GM12878 (cell line): ENCODE data around the gene TRMT44. TPM values are rescaled to one million over a fixed set of nuclear protein-coding genes. Genes with fewer than 3 reads are reported as not detected.

Source experiments
- ATAC-seq: fragments of 200-7000 bp; cut with Tn5 transposase; 3 replicates; pipeline ENCODE4 v1.9.1; 2020; ENCODE audit warnings: mild to moderate bottlenecking, moderate library complexity
- BruUV-seq: library from RNA; stranded (reverse); fragments of 400-500 nt; replicated peaks from 2 replicates; lab custom pipeline; 2021; lab: Mats Ljungman, UMichigan
- CTCF ChIA-PET: fragments of 300-600 bp; sonication (Branson Sonifier 250); formaldehyde crosslinking; extraction: SDS; loops from one replicate; lab custom pipeline; 2021; ENCODE audit warnings: inconsistent platforms; lab: Yijun Ruan, JAX
- POLR2A ChIA-PET: fragments of 350-600 bp; formaldehyde crosslinking; extraction: SDS; loops from one replicate; lab custom pipeline; 2021; ENCODE audit warnings: inconsistent platforms; lab: Charles Lee
- RAD21 ChIA-PET: fragments of 300-600 bp; sonication (Branson Sonifier 250); formaldehyde crosslinking; loops from one replicate; lab custom pipeline; 2023; ENCODE audit warnings: antibody characterized with exemption; ENCODE audit not compliant: unreplicated experiment; lab: Charles Lee
- SMC1A ChIA-PET: fragments of 300-600 bp; sonication (Branson Sonifier 250); formaldehyde crosslinking; loops from one replicate; lab custom pipeline; 2023; ENCODE audit not compliant: unreplicated experiment, uncharacterized antibody; lab: Charles Lee
- DNase-seq: peaks from one replicate; pipeline ENCODE4 v3.0.0-alpha.2; 2011; ENCODE audit warnings: low read depth, low spot score
- FAIRE-seq: peaks from 3 replicates; lab custom pipeline; 2011; peaks lifted over from hg19 to GRCh38; lab: Jason Lieb, UNC
- H2AFZ ChIP-seq: 2 replicates; pipeline ENCODE4 v1.6.0; 2011; ENCODE audit warnings: low read depth, low read length, control low read depth; ENCODE audit not compliant: control insufficient read depth
- H3K27ac ChIP-seq: 2 replicates; pipeline ENCODE4 v1.5.1; 2011; ENCODE audit warnings: control low read depth; ENCODE audit not compliant: control insufficient read depth, insufficient read depth
- H3K27me3 ChIP-seq, 2 experiments: replicated peaks in 1 of 2; 2 replicates each; pipeline versions ENCODE4 v1.6.0 to v1.6.1; 2011; ENCODE audit warnings: low read length in 1 of 2; ENCODE audit not compliant: control insufficient read depth in 2 of 2, insufficient read depth in 2 of 2
- H3K36me3 ChIP-seq, 2 experiments: 2 replicates each; pipeline ENCODE4 v1.5.1; 2011; ENCODE audit warnings: low read length in 1 of 2; ENCODE audit not compliant: control insufficient read depth in 2 of 2, insufficient read depth in 2 of 2
- H3K4me1 ChIP-seq: 2 replicates; pipeline ENCODE4 v1.6.1; 2011; ENCODE audit warnings: mild to moderate bottlenecking, low read length, moderate library complexity, mixed read lengths; ENCODE audit not compliant: control insufficient read depth, insufficient read depth
- H3K4me2 ChIP-seq: 2 replicates; pipeline ENCODE4 v1.6.0; 2011; ENCODE audit warnings: control low read depth; ENCODE audit not compliant: control insufficient read depth, insufficient read depth
- H3K4me3 ChIP-seq: fragments of 200-600 bp; sonication (generic); 2 replicates; pipeline ENCODE4 v1.5.1; 2016
- H3K79me2 ChIP-seq: 2 replicates; pipeline ENCODE4 v1.6.0; 2011; ENCODE audit warnings: low read length; ENCODE audit not compliant: control insufficient read depth, insufficient read depth
- H3K9ac ChIP-seq: 2 replicates; pipeline ENCODE4 v1.8.0; 2011; ENCODE audit warnings: low read length, control low read depth, mixed read lengths; ENCODE audit not compliant: control insufficient read depth, insufficient read depth
- H3K9me3 ChIP-seq: replicated peaks from 3 replicates; pipeline ENCODE4 v1.5.1; 2011; ENCODE audit warnings: mild to moderate bottlenecking, low read length; ENCODE audit not compliant: control insufficient read depth, insufficient read depth
- H4K20me1 ChIP-seq: 2 replicates; pipeline ENCODE4 v1.6.0; 2011; ENCODE audit not compliant: control insufficient read depth, insufficient read depth
- ESRRA ChIP-seq: IDR thresholded peaks from 2 replicates; pipeline ENCODE4 v1.6.1; 2012; ENCODE audit warnings: mild to moderate bottlenecking, low read length, improper control_type of control experiment
- NFYB ChIP-seq: IDR thresholded peaks from 2 replicates; pipeline ENCODE4 v1.6.1; 2011; ENCODE audit warnings: low read depth, mild to moderate bottlenecking, low read length, improper control_type of control experiment, moderate library complexity; ENCODE audit not compliant: insufficient read depth
- WGBS: methylation state at CpG from one replicate; pipeline ENCODE4 v1.1.6; 2016; ENCODE audit warnings: low lambda C conversion rate; ENCODE audit not compliant: insufficient replicate concordance, insufficient coverage; ENCODE audit errors: missing lambda C conversion rate; 5-methylcytosine and 5-hydroxymethylcytosine counted together
- in situ Hi-C: fragments of 300-500 bp; cut with MboI; formaldehyde crosslinking; loops from 9 replicates; pipeline ENCODE4 v1.14.3; 2018; ENCODE audit warnings: mixed read lengths
- intact Hi-C: fragments of 100-400 bp; cut with micrococcal nuclease; formaldehyde crosslinking; loops from one replicate; pipeline ENCODE4 v1.14.2; 2022; ENCODE audit not compliant: unreplicated experiment
- polyA plus RNA-seq, 11 experiments: library from polyadenylated mRNA; depleted of rRNA in 4 of 11; unstranded in 6 of 11; stranded (reverse) in 5 of 11; fragments of >200 nt; fragmentation: Nextera tagmentation in 4 of 11; fragmentation: Illumina TruSeq in 1 of 11; extraction: Ambion mirVana in 4 of 11; extraction: Trizol in 1 of 11; gene quantifications; 1 replicate in 1 of 11; 2 replicates in 10 of 11; pipeline versions ENCODE4 v1.2.1 to v1.2.3, GENCODE V29; 2011 to 2016; ENCODE audit warnings: inconsistent platforms in 2 of 11, missing spikeins in 2 of 11, low read depth in 1 of 11
- total RNA-seq, 4 experiments: library from RNA; depleted of rRNA in 3 of 4; stranded (reverse); fragments of >200 nt in 3 of 4; fragmentation: Illumina TruSeq in 1 of 4; extraction: Trizol in 1 of 4; gene quantifications; 2 replicates each; pipeline versions ENCODE4 v1.2.1 to v1.2.3, GENCODE V29; 2013 to 2021
- TF ChIP-seq, protein P1 (sequence below): IDR thresholded peaks from 2 replicates; pipeline ENCODE4 v1.6.1; 2011; ENCODE audit warnings: low read depth, low read length, improper control_type of control experiment, borderline replicate concordance
- TF ChIP-seq, protein P2 (sequence below): fragments of 450-650 bp; IDR thresholded peaks from 2 replicates; pipeline ENCODE4 v1.6.1; 2016; ENCODE audit warnings: mild to moderate bottlenecking
- TF ChIP-seq, protein P3 (sequence below): fragments of 450-650 bp; IDR thresholded peaks from 2 replicates; pipeline ENCODE4 v1.6.1; 2016; ENCODE audit warnings: mild to moderate bottlenecking

TRMT44 gene
- total and polyA plus RNA-seq, 10 of the 15 experiments (the other 5 are each of a cell fraction or from before 2014, with no cell fraction given) = 1.3 to 18.5 (median 10.1) TPM

DNA sequence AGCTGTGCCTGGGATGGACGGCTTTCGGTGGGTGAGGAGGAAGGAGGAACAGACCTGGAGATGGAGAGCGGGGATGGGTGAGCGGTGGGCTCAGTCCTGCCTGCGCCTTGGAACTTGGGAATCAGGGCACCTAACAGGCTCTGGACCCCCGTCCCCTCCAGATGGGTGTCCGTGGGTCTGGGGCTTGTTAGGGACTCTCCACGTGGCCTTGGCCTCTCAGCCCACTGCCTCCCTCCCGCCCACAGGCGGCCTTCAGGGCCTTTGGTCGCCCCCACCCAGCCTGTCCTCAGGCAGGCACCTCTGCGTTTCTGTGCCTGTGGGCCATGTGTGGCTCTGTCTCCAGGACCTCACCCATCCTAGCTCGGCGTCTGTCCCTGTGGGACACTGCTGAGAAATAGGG, 29.0 kb downstream of the TRMT44 start:
- H3K27ac ChIP-seq = no peak overlapping the region
- H3K4me2 ChIP-seq = no peak overlapping the region
- ATAC-seq = no peak
- no peak overlapping the region for H3K9ac ChIP-seq
- no peaks in the 10 kb centered on the region for H3K9me3 ChIP-seq
- in situ Hi-C loops (no loop called here), intact Hi-C loops (loop anchor here (5.0 kb wide), 1 partner anchor 448 kb away; no protein-coding TSS in a partner anchor)
- ChIA-PET RAD21 (no interaction called here), SMC1A (no interaction called here), POLR2A (no interaction called here), CTCF (interaction anchor here (0.7 to 2.0 kb wide), 4 partner anchors 34 to 312 kb away, joined by 3 to 15 read pairs (median 6); no protein-coding TSS in a partner anchor)
- no TSS peak for BruUV-seq
- 82% methylated on average over 14 of the region's 14 CpGs for WGBS
- H3K4me1 ChIP-seq = no peaks in the 10 kb centered on the region
- H3K36me3 ChIP-seq = peaks cover 12 to 14% of the 10 kb centered on the region in 2 experiments
- DNase-seq = no peak
- FAIRE-seq = no peak
- no peaks in the 10 kb centered on the region for H3K27me3 ChIP-seq
- TF ChIP-seq, protein P1, sequence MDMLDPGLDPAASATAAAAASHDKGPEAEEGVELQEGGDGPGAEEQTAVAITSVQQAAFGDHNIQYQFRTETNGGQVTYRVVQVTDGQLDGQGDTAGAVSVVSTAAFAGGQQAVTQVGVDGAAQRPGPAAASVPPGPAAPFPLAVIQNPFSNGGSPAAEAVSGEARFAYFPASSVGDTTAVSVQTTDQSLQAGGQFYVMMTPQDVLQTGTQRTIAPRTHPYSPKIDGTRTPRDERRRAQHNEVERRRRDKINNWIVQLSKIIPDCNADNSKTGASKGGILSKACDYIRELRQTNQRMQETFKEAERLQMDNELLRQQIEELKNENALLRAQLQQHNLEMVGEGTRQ = no peak
- no peak for TF ChIP-seq ESRRA
- TF ChIP-seq, protein P2, sequence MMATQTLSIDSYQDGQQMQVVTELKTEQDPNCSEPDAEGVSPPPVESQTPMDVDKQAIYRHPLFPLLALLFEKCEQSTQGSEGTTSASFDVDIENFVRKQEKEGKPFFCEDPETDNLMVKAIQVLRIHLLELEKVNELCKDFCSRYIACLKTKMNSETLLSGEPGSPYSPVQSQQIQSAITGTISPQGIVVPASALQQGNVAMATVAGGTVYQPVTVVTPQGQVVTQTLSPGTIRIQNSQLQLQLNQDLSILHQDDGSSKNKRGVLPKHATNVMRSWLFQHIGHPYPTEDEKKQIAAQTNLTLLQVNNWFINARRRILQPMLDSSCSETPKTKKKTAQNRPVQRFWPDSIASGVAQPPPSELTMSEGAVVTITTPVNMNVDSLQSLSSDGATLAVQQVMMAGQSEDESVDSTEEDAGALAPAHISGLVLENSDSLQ = no peak
- TF ChIP-seq NFYB = no peak
- TF ChIP-seq, protein P3, sequence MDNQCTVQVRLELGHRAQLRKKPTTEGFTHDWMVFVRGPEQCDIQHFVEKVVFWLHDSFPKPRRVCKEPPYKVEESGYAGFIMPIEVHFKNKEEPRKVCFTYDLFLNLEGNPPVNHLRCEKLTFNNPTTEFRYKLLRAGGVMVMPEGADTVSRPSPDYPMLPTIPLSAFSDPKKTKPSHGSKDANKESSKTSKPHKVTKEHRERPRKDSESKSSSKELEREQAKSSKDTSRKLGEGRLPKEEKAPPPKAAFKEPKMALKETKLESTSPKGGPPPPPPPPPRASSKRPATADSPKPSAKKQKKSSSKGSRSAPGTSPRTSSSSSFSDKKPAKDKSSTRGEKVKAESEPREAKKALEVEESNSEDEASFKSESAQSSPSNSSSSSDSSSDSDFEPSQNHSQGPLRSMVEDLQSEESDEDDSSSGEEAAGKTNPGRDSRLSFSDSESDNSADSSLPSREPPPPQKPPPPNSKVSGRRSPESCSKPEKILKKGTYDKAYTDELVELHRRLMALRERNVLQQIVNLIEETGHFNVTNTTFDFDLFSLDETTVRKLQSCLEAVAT = no peak
- no peaks in the 10 kb centered on the region for H4K20me1 ChIP-seq
- no peak overlapping the region for H2AFZ ChIP-seq
- no peak overlapping the region for H3K4me3 ChIP-seq
- H3K79me2 ChIP-seq = no peaks in the 10 kb centered on the region
